ENCODE results near the gene C16orf90. TPM values are rescaled to one million over a fixed set of nuclear protein-coding genes. Genes with fewer than 3 reads are reported as not detected.
"Not testable (repeated sequence)": the region's sequence is repeated elsewhere in the genome, so short reads cannot be mapped to it uniquely, and the experiment has no call there.

C16orf90 gene
- total RNA-seq, 1 donor from 2014 or later, result not detected

GRCh38 chr16:3513892-3514583 is 18.7 kb upstream of the C16orf90 start:
- no peak for DNase-seq (ENCODE audit: low spot score)

GRCh38 chr16:3511286-3512180 is 16.2 kb upstream of the C16orf90 start:
- DNase-seq (ENCODE audit: low spot score), result no peak

GRCh38 chr16:3510416-3510815 is 15.1 kb upstream of the C16orf90 start:
- DNase-seq (ENCODE audit: low spot score), result no peak

GRCh38 chr16:3509470-3509928 is 14.2 kb upstream of the C16orf90 start:
- peak; percentile 38 for DNase-seq (ENCODE audit: low spot score)

GRCh38 chr16:3508736-3509135 is 13.4 kb upstream of the C16orf90 start:
- no peak for DNase-seq (ENCODE audit: low spot score)

GRCh38 chr16:3503523-3503922 is 8.2 kb upstream of the C16orf90 start:
- no peak for DNase-seq (ENCODE audit: low spot score)

- DNase-seq (ENCODE audit: low spot score), result no peak
Observed at GRCh38 chr16:3501783-3502400, 6.6 kb upstream of the C16orf90 start.

- DNase-seq (ENCODE audit: low spot score), result not testable (repeated sequence)
Observed at GRCh38 chr16:3501412-3501761, 6.1 kb upstream of the C16orf90 start.

- no peak for DNase-seq (ENCODE audit: low spot score)
Observed at GRCh38 chr16:3498988-3499387, 3.7 kb upstream of the C16orf90 start.

- DNase-seq (ENCODE audit: low spot score), result no peak
Observed at GRCh38 chr16:3497771-3498170, 2.5 kb upstream of the C16orf90 start.

GRCh38 chr16:3496386-3496785 is 1.1 kb upstream of the C16orf90 start:
- no peak for DNase-seq (ENCODE audit: low spot score)

GRCh38 chr16:3494386-3494973 is 809 bp downstream of the C16orf90 start:
- no peak for DNase-seq (ENCODE audit: low spot score)

GRCh38 chr16:3492356-3492755 is 2.9 kb downstream of the C16orf90 start:
- no peak for DNase-seq (ENCODE audit: low spot score)

GRCh38 chr16:3490911-3491629 is 4.2 kb downstream of the C16orf90 start:
- DNase-seq (ENCODE audit: low spot score), result no peak

GRCh38 chr16:3488801-3489200 is 6.5 kb downstream of the C16orf90 start:
- DNase-seq (ENCODE audit: low spot score), result no peak

GRCh38 chr16:3487521-3488410 is 7.5 kb downstream of the C16orf90 start:
- DNase-seq (ENCODE audit: low spot score), result no peak

GRCh38 chr16:3486506-3487215 is 8.6 kb downstream of the C16orf90 start:
- no peak for DNase-seq (ENCODE audit: low spot score)

GRCh38 chr16:3485821-3486505 is 9.3 kb downstream of the C16orf90 start:
- DNase-seq (ENCODE audit: low spot score), result no peak

GRCh38 chr16:3485097-3485745 is 10.1 kb downstream of the C16orf90 start:
- DNase-seq (ENCODE audit: low spot score), result no peak
